Duodenal mucosa (tissue), 2 donors: Measurements from ENCODE around the gene SPATS2L.
A peak's percentile ranks its signal among the peaks of the same experiment; 100 is the strongest.

Experiments
- H3K27ac ChIP-seq: one replicate; pipeline ENCODE4 v1.7.0; 2013; ENCODE audit warnings: low read depth, low read length
- H3K27me3 ChIP-seq, 2 donors: one replicate each; pipeline ENCODE4 v1.7.0; 2013; ENCODE audit warnings: low read length in 2 of 2, control low read depth in 1 of 2; ENCODE audit not compliant: insufficient read depth in 2 of 2, control insufficient read depth in 1 of 2
- H3K36me3 ChIP-seq, 2 donors: one replicate each; pipeline ENCODE4 v1.7.0; 2013; ENCODE audit warnings: low read length in 2 of 2, control low read depth in 1 of 2; ENCODE audit not compliant: insufficient read depth in 2 of 2, control insufficient read depth in 1 of 2
- H3K4me1 ChIP-seq, 2 donors: one replicate each; pipeline ENCODE4 v1.7.0; 2013; ENCODE audit warnings: low read length in 2 of 2, control low read depth in 1 of 2; ENCODE audit not compliant: insufficient read depth in 2 of 2, control insufficient read depth in 1 of 2
- H3K4me3 ChIP-seq, 2 donors: one replicate each; pipeline ENCODE4 v1.7.0; 2013; ENCODE audit warnings: low read length in 2 of 2, low read depth in 1 of 2
- H3K9ac ChIP-seq, 2 donors: one replicate each; pipeline ENCODE4 v1.7.0; 2013; ENCODE audit warnings: low read length in 2 of 2, low read depth in 1 of 2
- H3K9me3 ChIP-seq, 2 donors: one replicate each; pipeline ENCODE4 v1.7.0; 2013; ENCODE audit warnings: low read length in 2 of 2, control low read depth in 1 of 2; ENCODE audit not compliant: control insufficient read depth in 1 of 2

The SPATS2L gene

DNA sequence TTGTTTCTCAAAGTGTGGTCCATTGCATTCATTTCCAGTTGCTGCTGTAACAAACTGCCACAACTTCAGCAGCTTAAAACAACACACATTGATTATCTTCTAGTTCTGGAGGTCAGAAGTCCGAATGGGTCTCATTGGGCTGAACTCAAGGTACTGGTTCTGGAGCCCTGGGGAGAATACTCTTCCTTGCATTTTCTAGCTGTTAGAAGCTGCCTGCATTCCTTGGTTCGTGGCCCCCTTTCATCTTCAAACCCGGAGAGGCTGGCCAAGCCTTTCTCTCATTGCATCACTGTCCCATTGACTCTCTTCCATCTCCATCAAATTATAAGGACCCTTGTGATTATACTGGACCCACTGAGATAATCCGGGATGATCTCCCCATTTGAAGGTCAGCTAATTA lies 98.1 kb downstream of the SPATS2L start:
- Histone ChIP-seq H3K4me1 (peaks cover 43 to 54% of the 10 kb centered on the region in 2 donors), H3K9me3 (no peaks in the 10 kb centered on the region), H3K36me3 (no peaks in the 10 kb centered on the region), H3K4me3 (no peak overlapping the region), H3K27me3 (no peaks in the 10 kb centered on the region), H3K9ac (no peak overlapping the region), H3K27ac (no peak overlapping the region)

DNA sequence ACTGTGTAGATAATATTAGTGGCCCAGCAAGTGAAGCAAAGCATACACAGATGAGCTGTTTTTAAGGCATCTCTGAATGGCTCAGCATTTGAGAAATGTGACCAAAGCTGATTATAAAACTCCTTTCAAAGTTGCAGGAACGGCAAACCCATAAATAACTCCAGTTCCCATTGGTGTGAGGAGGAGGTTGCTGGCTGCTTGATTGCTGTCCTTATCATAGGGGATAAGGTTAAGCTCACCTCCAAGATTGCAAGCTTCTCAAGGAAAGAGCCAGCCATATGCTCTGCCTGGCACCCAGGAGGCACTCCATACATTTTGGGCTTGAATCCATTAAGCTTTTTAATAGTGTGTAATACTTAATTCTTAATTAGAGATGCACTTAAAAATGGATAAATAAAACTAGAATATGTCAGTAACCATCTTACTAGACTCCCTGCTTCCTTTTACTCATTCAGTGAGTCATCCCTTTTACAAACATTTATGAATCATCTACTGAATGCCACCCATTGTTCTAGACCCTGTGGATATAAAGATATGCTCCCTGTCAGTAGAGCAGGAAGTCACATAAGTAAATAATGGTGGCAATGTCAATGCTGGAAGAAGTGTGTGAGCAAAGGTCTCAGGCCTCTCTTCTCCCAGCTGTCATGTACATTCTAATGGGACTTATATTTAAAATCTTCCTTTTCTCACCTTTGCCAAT lies 99.3 kb downstream of the SPATS2L start:
- Histone ChIP-seq H3K4me1 (peaks cover 43 to 59% of the 10 kb centered on the region in 2 donors), H3K9ac (no peak overlapping the region), H3K9me3 (no peaks in the 10 kb centered on the region), H3K27me3 (no peaks in the 10 kb centered on the region), H3K36me3 (no peaks in the 10 kb centered on the region), H3K27ac (no peak overlapping the region), H3K4me3 (peak overlapping the region; percentile 18 to 34)

- Histone ChIP-seq H3K9me3 (no peaks in the 10 kb centered on the region), H3K4me1 (peaks cover 43 to 64% of the 10 kb centered on the region in 2 donors), H3K9ac (no peak overlapping the region), H3K27ac (peak overlapping the region; percentile 43), H3K36me3 (no peaks in the 10 kb centered on the region), H3K4me3 (no peak overlapping the region), H3K27me3 (no peaks in the 10 kb centered on the region)
These were observed 99.9 kb downstream of the SPATS2L start for GRCh38 chr2:200406379-200406778.

GRCh38 chr2:200408428-200409316 lies 102.2 kb downstream of the SPATS2L start:
- no peaks in the 10 kb centered on the region for H3K27me3 ChIP-seq
- H3K36me3 ChIP-seq: peaks cover 0 to 3% of the 10 kb centered on the region in 2 donors
- peaks cover 43 to 70% of the 10 kb centered on the region in 2 donors for H3K4me1 ChIP-seq

DNA sequence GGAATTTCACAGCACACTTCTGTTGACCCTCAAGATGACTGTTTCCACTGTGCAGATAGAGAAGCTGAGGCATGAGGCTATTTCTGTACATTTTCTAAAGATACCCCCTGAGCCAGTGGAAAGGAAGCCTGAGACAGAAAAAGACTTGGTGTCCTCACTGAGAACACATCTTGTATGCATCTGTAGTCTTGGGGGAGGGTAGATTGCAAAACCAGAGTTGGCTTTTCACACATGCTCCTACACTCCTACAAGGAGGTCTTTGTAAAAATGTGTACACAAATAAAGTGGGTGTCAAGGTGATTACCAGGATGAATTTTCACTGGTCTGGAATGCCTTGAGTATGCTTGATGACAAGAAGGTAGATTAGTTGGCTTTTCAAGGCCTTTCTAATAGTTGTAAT lies 105.3 kb downstream of the SPATS2L start:
- no peaks in the 10 kb centered on the region for H3K9me3 ChIP-seq
- H3K36me3 ChIP-seq: peaks cover 1 to 4% of the 10 kb centered on the region in 2 donors
- no peak overlapping the region for H3K27ac ChIP-seq
- no peaks in the 10 kb centered on the region for H3K27me3 ChIP-seq
- H3K4me3 ChIP-seq: no peak overlapping the region
- H3K4me1 ChIP-seq: peaks cover 21 to 44% of the 10 kb centered on the region in 2 donors
- no peak overlapping the region for H3K9ac ChIP-seq

More at GRCh38 chr2:200408428-200409316, 102.2 kb downstream of the SPATS2L start:
- Histone ChIP-seq H3K27ac (no peak overlapping the region), H3K9me3 (no peaks in the 10 kb centered on the region), H3K4me3 (peak overlapping the region; percentile 5 to 44), H3K9ac (no peak overlapping the region)

GRCh38 chr2:200414367-200414766 lies 107.9 kb downstream of the SPATS2L start:
- Histone ChIP-seq H3K27me3 (no peaks in the 10 kb centered on the region), H3K9me3 (no peaks in the 10 kb centered on the region), H3K4me3 (no peak overlapping the region), H3K9ac (no peak overlapping the region), H3K4me1 (peaks cover 0 to 18% of the 10 kb centered on the region in 2 donors), H3K36me3 (peaks cover 7 to 8% of the 10 kb centered on the region in 2 donors), H3K27ac (no peak overlapping the region)

- peaks cover 8 to 18% of the 10 kb centered on the region in 2 donors for H3K36me3 ChIP-seq
- H3K4me1 ChIP-seq: peaks cover 0 to 12% of the 10 kb centered on the region in 2 donors
- H3K27me3 ChIP-seq: no peaks in the 10 kb centered on the region
- no peaks in the 10 kb centered on the region for H3K9me3 ChIP-seq
- H3K9ac ChIP-seq: no peak overlapping the region
- H3K27ac ChIP-seq: no peak overlapping the region
- H3K4me3 ChIP-seq: no peak overlapping the region
These were observed 109.0 kb downstream of the SPATS2L start for GRCh38 chr2:200415455-200415854.

- peaks cover 0 to 1% of the 10 kb centered on the region in 2 donors for H3K4me1 ChIP-seq
- peaks cover 15 to 25% of the 10 kb centered on the region in 2 donors for H3K36me3 ChIP-seq
- no peaks in the 10 kb centered on the region for H3K27me3 ChIP-seq
- H3K9ac ChIP-seq: no peak overlapping the region
- H3K27ac ChIP-seq: no peak overlapping the region
- H3K9me3 ChIP-seq: no peaks in the 10 kb centered on the region
- H3K4me3 ChIP-seq: no peak overlapping the region
These were observed 110.4 kb downstream of the SPATS2L start for GRCh38 chr2:200416878-200417277.

DNA sequence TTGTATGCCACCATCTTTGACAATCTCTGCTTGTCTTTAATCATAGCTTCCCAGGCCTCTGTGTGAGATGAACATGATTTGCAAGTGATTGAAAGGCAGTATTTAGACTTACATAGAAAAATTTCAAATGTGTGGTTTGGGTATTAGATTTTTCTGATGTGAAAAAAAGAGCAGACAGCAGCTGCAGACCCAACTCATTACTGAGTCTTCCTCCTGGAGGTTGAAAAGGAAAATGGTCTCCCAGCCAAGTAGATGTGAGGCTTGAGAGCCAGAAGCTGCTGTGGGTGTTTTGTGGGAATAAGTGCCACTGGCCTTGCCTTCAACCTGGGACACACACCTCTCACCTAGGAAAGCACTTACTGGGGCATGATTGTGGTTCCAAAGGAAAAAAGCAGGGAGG lies 110.9 kb downstream of the SPATS2L start:
- H3K27ac ChIP-seq: no peak overlapping the region
- H3K4me3 ChIP-seq: no peak overlapping the region
- H3K36me3 ChIP-seq: peaks cover 15 to 25% of the 10 kb centered on the region in 2 donors
- no peaks in the 10 kb centered on the region for H3K27me3 ChIP-seq
- H3K4me1 ChIP-seq: no peaks in the 10 kb centered on the region
- H3K9me3 ChIP-seq: no peaks in the 10 kb centered on the region
- no peak overlapping the region for H3K9ac ChIP-seq

- Histone ChIP-seq H3K4me1 (no peaks in the 10 kb centered on the region), H3K9ac (no peak overlapping the region), H3K27me3 (no peaks in the 10 kb centered on the region), H3K9me3 (no peaks in the 10 kb centered on the region), H3K36me3 (peaks cover 12 to 25% of the 10 kb centered on the region in 2 donors), H3K27ac (no peak overlapping the region), H3K4me3 (no peak overlapping the region)
These were observed 111.9 kb downstream of the SPATS2L start for GRCh38 chr2:200418399-200418798.
